HS-27A (cell line): Measurements from ENCODE around the gene AGPAT3.
"Not testable (repeated sequence)": the region's sequence is repeated elsewhere in the genome, so short reads cannot be mapped to it uniquely, and the experiment has no call there.

Source experiments
- DNase-seq: peaks from one replicate; pipeline ENCODE4 v3.0.0-alpha.2; 2012; ENCODE audit warnings: low read depth, missing footprints

AGPAT3 gene

GRCh38 chr21:43864962-43865539 is at the start of gene AGPAT3:
AGPAT3 (plus strand) TSS chr21:43865223; CDS start chr21:43959682, 94,459 bp downstream.
- DNase-seq, result no peak

DNA sequence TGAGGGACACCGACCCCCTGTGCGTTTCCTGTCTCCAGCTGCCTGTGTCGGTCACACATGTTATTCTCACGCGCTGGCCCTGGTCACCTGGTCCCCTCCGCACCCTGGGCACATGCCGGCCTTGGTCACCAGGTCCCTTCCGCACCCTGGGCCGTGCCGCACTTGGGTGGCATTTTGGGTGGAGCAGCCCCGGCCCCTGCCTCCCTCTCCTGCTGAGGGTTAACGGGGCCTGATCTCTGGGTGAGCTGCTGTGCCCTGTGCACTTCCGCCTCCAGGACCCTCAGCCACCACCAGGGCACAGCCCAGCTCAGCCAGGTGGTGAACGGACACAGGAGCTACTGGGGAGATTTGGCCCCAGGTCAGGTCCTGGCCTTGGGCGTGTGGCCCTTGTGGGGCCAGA is 49.0 kb upstream of the AGPAT3 start:
- DNase-seq, result no peak

DNA sequence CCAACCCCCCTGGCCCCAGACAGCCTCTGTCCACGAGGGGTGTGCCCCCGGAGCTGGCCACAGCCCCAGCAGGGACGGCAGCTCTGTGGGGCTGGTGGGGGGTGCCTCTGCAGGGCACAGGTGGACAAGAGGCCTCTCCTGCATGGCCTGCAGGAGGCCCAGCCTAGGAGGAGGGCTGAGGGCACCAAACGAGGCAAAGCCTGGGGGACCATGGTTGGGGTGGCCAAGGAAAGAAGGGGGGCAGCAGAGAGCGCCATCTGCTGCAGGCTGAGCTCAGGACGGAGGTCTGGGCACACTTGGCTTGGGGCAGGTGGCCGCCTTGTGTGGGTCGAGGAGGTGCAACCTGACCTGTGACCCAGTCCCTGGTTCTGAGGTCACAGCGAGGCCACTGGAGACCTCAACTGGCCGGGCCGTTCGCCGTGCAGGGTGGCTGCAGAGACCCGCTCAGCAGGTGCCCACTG is 48.4 kb upstream of the AGPAT3 start:
- no peak for DNase-seq

DNA sequence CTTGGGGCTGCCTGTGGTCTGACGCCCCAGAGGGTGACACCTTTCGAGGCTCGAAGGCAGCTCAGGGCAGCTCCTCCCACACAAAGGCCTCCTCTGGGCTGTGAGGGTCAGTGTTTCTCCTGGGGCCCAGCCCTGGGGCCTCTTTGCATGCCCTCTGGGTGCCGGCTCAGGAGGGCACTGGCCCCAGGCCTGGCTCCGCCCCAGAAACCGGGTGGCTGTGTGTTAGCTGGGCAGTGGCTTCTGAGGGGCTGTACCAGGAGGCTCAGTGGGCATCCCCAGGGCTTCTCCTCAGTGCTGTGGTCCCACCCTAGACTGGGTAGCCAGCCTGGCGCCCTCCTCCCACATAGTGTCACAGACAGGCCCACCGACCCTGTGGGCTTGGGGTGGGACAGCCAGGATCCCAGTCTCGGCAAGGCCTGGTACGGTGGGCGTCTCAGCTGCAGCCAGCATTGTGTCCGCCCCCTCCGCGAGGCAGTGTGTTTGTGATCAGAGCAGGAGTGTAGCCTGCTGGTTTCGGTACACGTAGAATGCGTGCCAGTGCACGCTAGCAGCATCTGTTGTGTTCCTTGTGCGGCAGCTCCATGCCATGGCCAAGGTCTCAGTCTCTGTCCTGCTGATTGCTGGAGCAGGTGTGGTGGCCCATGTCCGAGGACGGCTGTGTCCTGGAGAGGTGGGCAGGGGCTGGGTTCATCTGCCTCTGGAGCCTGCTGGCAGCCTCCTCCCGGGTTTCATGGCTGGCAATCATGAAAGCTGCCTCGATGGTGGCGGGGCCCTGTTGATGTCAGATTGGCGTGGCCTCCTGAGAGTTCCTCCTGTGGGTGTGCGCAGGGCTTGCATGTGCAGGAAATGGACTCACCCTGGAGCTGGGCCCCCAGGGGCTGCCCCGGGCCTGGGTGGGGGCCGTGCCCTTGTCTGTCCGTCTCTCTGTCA is 47.6 kb upstream of the AGPAT3 start:
- DNase-seq, result no peak

- no peak for DNase-seq
These were observed 46.3 kb upstream of the AGPAT3 start for GRCh38 chr21:43818685-43819084.

GRCh38 chr21:43819511-43820405 is 45.3 kb upstream of the AGPAT3 start:
- no peak for DNase-seq

- no peak for DNase-seq
These were observed 44.6 kb upstream of the AGPAT3 start for GRCh38 chr21:43820466-43820865.

DNA sequence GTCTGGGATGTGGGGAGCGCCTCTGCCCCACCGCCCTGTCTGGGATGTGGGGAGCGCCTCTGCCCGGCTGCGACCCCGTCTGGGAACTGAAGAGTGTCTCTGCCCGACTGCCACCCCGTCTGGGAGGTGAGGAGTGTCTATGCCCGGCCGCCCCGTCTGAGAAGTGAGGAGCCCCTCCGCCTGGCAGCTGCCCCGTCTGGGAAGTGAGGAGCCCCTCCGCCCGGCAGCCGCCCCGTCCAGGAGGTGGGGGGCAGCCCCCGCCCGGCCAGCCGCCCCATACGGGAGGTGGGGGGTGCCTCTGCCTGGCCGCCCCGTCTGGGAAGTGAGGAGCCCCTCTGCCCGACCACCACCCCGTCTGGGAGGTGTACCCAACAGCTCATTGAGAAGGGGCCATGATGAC is 42.9 kb upstream of the AGPAT3 start:
- not testable (repeated sequence) for DNase-seq

DNA sequence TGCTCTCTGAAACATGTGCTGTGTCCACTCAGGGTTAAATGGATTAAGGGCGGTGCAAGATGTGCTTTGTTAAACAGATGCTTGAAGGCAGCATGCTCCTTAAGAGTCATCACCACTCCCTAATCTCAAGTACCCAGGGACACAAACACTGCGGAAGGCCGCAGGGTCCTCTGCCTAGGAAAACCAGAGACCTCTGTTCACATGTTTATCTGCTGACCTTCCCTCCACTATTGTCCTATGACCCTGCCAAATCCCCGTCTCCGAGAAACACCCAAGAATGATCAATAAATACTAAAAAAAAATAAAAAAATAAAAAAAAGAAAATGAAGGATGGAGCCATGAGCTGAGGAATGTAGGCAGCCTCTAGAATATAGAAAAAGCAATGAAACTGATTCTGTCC is 42.3 kb upstream of the AGPAT3 start:
- DNase-seq, result not testable (repeated sequence)

GRCh38 chr21:43824333-43825241 is 40.4 kb upstream of the AGPAT3 start:
- no peak for DNase-seq

DNA sequence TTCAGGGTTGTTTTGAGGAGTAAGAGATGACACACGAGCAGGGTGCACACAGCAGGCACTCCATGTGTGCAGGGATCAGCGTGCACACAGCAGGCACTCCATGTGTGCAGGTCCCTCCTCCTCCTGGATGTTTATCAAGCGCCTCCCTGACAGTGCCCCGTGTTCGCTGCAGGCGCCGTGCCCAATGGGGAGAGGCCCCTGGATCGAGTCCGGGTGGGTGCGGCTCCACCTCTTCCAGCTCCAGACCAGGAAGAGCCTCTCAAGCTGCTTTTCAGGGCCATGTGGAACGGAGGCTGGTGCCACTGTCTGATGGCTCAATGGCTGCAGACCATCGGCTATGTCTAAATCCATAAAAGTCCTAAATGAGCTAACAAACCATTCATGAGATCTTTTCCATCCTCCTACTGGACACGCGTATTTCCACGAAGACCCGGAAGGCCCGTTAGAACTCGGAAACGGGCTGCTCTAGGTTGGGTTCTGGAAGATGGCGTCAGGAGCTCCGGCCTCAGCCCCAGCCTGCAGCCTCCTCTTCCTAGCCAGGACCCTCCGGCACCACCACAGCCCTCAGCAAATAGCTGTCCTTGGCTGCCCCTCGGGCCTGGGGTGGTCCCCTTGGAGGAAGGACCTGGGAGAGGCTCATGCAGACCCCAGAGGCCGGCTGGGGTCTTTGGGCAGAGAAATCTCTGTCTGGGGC is 39.6 kb upstream of the AGPAT3 start:
- no peak for DNase-seq

- DNase-seq, result no peak
These were observed 38.9 kb upstream of the AGPAT3 start for GRCh38 chr21:43825936-43826622.

DNA sequence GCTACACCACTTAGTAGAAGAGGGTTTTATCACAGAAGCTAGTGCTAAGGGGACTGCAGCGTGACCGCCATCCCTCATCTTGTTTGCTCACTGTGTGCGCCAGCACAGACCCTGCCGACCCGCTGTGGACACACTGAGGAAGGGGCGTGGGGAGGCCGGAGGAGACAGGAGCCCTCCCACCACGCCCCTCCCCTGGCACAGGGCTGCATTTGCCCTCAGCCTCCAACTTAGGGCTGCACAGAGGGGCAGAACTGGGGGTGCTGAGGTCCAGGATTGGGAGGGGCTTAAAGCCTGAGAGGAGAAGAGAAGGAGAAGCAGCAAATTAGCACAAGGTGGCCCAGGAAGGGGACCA is 38.4 kb upstream of the AGPAT3 start:
- no peak for DNase-seq

DNA sequence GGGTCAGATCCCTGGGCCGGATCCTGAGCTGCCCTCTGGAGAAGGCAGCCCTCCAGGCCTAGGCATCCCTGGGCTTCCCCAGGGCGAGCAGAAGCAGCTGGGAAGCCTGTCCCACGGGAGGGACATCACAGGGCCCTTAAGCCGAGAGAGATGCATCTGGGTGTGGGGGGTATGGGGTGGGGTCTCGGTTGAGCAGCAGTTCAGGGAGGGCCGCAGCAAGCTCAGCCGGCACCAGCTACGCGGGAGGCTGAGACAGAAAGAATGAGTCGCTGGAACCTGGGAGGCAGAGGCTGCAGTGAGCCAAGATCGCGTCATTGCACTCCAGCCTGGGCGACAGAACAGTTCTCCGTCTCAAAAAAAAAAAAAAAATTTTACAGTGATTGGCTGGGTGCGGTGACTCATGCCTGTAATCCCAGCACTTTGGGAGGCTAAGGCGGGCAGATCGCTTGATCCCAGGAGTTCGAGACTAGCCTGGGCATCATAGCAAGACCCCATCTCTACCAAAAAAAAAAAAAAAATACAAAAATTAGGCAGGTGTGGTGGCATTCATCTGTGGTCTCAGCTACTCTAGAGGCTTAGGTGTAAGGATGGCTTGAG is 37.9 kb upstream of the AGPAT3 start:
- no peak for DNase-seq

DNA sequence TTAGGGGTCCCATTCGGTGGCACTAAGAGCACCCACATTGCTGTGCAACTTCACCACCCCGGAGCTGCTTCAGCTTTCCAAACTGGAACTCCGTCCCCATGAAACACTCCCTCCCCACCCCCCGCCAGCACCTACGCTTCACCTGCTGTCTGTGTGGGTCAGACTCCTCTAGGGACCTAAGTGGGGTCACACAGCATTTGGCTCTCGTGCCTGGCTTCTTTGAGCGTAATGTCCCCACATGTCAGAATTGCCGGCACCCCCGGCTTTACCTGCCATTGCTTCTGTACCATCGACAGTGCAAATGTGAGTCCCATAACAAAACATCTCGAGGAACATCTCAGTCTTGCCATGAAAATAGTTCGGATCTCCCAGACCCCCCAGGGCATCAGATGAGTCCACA is 35.9 kb upstream of the AGPAT3 start:
- DNase-seq, result no peak

DNA sequence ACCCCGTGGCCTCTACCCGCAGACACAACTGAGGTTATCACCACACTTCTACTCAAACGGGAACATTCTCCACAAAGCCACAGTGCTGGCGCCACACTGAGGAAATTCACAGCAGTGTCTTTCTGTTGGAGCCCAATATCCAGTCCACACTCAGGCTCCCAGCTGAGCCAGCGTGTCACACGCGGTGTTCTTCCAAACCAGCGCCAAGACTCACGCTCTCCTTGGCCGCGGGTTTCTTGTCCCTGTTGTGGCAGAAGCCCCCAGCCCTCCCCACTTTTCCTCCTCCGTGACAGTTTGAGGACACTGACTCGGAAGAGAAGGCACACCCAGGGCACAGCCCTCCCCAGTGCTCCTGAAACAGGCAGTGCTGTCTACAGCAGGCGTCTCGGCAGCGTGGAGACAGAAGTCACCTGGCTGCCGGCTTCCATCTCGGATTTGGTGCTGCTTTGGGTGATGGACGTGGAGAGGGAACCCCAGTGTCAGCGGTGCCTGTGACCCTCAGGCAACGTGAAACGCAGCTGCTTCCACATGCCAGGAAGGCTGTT is 35.4 kb upstream of the AGPAT3 start:
- no peak for DNase-seq

- no peak for DNase-seq
These were observed 32.9 kb upstream of the AGPAT3 start for GRCh38 chr21:43832158-43832550.

GRCh38 chr21:43832648-43833047 is 32.4 kb upstream of the AGPAT3 start:
- no peak for DNase-seq

GRCh38 chr21:43834146-43834905 is 30.7 kb upstream of the AGPAT3 start:
- DNase-seq, result no peak
